ENCODE data around the gene TNK2. TPM values are rescaled to one million over a fixed set of nuclear protein-coding genes. Genes with fewer than 3 reads are reported as not detected.

Gene TNK2
- polyA plus RNA-seq, 2 of the 4 experiments (the other 2 are of a cell fraction) = 2.2 to 12.5 TPM

DNA sequence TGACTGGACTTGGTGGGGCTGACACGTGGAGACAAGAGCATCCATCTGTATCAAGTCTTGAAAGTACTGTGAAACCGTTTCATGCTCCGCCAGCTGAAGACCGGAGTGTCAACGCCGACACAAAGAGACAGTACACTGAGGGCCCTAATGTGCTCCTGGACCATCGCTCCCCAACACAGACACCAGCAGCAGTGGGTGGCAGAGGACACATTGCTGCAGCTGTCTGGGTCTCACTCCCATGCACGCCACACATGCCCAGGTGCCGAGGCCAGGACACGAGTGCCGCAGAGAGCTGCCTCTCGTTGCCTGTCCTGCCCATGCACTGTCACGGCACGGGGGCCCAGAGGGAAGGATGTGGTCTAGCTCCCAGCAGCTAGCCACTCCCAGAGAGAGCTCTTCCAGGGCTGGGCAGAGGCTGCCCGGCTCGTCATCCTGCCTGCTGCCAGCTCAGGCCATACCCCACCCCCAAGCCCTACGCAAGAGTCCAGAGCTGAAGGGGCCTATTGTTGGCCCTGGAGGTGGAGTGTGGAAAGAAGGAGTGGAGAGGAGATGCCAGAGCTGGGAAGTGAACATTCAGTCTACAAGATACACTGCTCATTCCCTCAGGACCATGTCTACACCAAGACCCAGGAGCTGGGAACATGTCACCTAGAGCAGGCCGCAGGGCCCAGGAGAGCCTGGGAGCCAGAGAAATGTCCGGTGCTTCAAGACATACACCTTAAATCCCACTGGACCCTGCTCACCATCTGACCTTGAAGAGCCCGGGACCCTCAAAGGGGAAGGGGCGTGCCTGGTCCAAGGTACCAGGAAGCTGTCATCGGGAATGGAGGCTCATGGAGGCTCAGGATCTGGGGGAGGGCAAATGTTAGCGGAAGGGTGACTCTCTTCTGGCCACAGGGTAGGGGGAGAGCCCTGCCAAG, 7.7 kb downstream of the TNK2 start:
- Histone ChIP-seq H3K4me3 (no peak overlapping the region), H3K27ac (no peak overlapping the region), H3K9me3 (no peaks in the 10 kb centered on the region), H3K4me1 (peaks cover 20% of the 10 kb centered on the region), H3K4me2 (no peak overlapping the region)
- DNase-seq (ENCODE audit: low read depth in 1 of 2, low spot score in 1 of 2) (no peak), FAIRE-seq (no peak), ATAC-seq (no peak)
- CTCF ChIA-PET = interaction anchor here (0.8 to 15.1 kb wide), 4 partner anchors 15 to 42 kb away, joined by 3 to 207 read pairs (median 8); no protein-coding TSS in a partner anchor
- TF ChIP-seq MYC (IDR thresholded peaks at IDR 0.05; ENCODE audit: borderline replicate concordance, low read length) = no peak
- TF ChIP-seq ZC3H11A (IDR thresholded peaks at IDR 0.05) = no peak
- no peak for TF ChIP-seq CEBPB (IDR thresholded peaks at IDR 0.05)
- no peak for TF ChIP-seq BHLHE40 (IDR thresholded peaks at IDR 0.05; ENCODE audit: low read depth, low read length)
- TF ChIP-seq JUNB (IDR thresholded peaks at IDR 0.05) = no peak
- TF ChIP-seq, protein P1, sequence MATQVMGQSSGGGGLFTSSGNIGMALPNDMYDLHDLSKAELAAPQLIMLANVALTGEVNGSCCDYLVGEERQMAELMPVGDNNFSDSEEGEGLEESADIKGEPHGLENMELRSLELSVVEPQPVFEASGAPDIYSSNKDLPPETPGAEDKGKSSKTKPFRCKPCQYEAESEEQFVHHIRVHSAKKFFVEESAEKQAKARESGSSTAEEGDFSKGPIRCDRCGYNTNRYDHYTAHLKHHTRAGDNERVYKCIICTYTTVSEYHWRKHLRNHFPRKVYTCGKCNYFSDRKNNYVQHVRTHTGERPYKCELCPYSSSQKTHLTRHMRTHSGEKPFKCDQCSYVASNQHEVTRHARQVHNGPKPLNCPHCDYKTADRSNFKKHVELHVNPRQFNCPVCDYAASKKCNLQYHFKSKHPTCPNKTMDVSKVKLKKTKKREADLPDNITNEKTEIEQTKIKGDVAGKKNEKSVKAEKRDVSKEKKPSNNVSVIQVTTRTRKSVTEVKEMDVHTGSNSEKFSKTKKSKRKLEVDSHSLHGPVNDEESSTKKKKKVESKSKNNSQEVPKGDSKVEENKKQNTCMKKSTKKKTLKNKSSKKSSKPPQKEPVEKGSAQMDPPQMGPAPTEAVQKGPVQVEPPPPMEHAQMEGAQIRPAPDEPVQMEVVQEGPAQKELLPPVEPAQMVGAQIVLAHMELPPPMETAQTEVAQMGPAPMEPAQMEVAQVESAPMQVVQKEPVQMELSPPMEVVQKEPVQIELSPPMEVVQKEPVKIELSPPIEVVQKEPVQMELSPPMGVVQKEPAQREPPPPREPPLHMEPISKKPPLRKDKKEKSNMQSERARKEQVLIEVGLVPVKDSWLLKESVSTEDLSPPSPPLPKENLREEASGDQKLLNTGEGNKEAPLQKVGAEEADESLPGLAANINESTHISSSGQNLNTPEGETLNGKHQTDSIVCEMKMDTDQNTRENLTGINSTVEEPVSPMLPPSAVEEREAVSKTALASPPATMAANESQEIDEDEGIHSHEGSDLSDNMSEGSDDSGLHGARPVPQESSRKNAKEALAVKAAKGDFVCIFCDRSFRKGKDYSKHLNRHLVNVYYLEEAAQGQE (IDR thresholded peaks at IDR 0.05) = no peak
- TF ChIP-seq MAZ (IDR thresholded peaks at IDR 0.05; ENCODE audit: borderline replicate concordance, low read depth, low read length) = no peak
- TF ChIP-seq NPAS2 (CRISPR knock-in tag; IDR thresholded peaks at IDR 0.05; ENCODE audit: borderline replicate concordance) = no peak
- POLR2A ChIA-PET = no interaction called here
- 88% methylated on average over 13 of the region's 23 CpGs for WGBS (ENCODE audit: missing lambda C conversion rate)

DNA sequence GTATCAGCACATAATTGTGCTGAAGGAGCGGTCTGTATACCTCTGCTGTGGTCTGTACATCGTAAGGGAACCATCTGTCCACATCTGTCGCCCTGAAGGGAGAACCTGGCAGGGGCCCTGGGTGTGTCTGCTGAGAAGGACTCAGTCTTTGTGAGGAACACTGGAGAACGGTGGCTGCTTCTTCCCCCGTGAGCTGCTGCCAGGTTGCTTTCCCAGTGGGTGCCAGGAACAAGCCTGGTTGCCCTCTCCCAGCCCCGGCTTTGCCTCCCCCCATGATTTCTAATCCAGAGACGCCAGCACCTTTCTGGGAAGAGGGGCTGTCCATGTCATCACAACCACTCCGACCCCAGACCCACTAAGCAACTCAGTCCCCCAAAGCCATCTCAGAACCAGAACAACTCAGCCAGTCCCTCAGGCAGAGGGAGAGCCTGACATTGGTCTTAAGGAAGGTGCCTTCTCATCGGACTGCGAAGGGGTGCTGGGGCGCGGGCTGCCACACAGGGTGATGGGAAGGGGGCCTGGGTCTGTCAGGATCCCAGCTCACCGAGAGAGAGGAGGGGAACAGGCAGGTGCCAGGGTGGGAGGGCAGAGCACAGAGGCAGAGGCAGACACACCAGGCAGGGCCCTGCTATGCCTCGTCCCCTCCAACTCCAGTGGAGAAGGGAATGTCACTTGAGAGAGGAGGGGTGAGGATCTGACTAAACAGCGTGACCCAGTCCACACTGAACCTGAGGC, 8.5 kb downstream of the TNK2 start:
- 85% methylated on average over 15 of the region's 15 CpGs for WGBS (ENCODE audit: missing lambda C conversion rate)
- CTCF ChIA-PET = interaction anchor here (1.0 to 15.1 kb wide), 2 partner anchors 16 to 38 kb away, joined by 5 to 207 read pairs; no protein-coding TSS in a partner anchor

DNA sequence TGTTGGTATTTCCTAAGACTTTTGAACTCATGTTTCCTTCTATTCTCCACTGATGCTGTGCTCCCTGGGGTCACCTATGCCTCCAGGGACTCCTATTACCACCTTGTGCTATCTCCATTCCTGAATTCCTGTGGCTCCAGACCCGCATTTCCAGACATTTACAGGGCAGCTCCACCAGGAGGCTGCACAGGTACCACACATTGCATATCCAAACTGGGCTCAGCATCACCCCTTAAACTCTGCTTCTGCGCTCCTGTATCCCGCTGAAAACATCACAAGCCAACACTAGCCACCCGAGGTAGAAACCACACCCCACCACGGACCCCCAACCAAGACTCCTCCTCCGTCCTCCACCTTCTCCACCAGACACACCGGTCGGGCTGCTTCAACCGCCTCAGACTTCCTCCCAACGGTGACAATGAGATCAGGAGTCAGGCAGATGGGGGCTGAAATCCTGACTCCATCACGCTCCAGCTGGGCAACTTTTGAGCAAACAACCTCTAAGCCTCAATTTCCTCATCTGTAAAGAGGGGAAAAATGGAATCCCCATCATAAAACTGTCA, 10.4 kb downstream of the TNK2 start:
- Histone ChIP-seq H3K27ac (peak overlapping the region in 1 of 2 experiments; percentile 96; a peak in 3 of 6 replicates), H3K4me1 (peaks cover 18% of the 10 kb centered on the region), H3K9me3 (no peaks in the 10 kb centered on the region), H3K4me3 (no peak overlapping the region), H3K4me2 (no peak overlapping the region)
- FAIRE-seq = no peak
- ATAC-seq = no peak
- no peak for DNase-seq (ENCODE audit: low read depth in 1 of 2, low spot score in 1 of 2)
- POLR2A ChIA-PET = no interaction called here
- WGBS (ENCODE audit: missing lambda C conversion rate) = 68% methylated on average over 11 of the region's 11 CpGs
- CTCF ChIA-PET = interaction anchor here (5.7 to 15.1 kb wide), 4 partner anchors 9 to 43 kb away, joined by 54 to 207 read pairs (median 170); partner anchors contain the start of gene TNK2
- TF ChIP-seq KDM1A (IDR thresholded peaks at IDR 0.05; ENCODE audit: low read depth) = no peak
- no peak for TF ChIP-seq RFX5 (IDR thresholded peaks at IDR 0.05)
- no peak for TF ChIP-seq POLR2A (IDR thresholded peaks at IDR 0.05; ENCODE audit: low read length)
- TF ChIP-seq, protein P2, sequence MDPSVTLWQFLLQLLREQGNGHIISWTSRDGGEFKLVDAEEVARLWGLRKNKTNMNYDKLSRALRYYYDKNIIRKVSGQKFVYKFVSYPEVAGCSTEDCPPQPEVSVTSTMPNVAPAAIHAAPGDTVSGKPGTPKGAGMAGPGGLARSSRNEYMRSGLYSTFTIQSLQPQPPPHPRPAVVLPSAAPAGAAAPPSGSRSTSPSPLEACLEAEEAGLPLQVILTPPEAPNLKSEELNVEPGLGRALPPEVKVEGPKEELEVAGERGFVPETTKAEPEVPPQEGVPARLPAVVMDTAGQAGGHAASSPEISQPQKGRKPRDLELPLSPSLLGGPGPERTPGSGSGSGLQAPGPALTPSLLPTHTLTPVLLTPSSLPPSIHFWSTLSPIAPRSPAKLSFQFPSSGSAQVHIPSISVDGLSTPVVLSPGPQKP (IDR thresholded peaks at IDR 0.05; ENCODE audit: low read depth, low read length) = no peak
- TF ChIP-seq RNF2 (IDR thresholded peaks at IDR 0.05; ENCODE audit: borderline replicate concordance, low read depth) = no peak
- no peak for TF ChIP-seq CBX2 (IDR thresholded peaks at IDR 0.05; ENCODE audit: borderline replicate concordance, low read depth)
- TF ChIP-seq HEYL (CRISPR knock-in tag; IDR thresholded peaks at IDR 0.05) = no peak
- TF ChIP-seq HOXB5 (CRISPR knock-in tag; IDR thresholded peaks at IDR 0.05) = no peak
- TF ChIP-seq ZNF302 (CRISPR knock-in tag; IDR thresholded peaks at IDR 0.05) = no peak
- TF ChIP-seq, protein P1 (IDR thresholded peaks at IDR 0.05) = no peak

More for the DNA sequence above, 8.5 kb downstream of the TNK2 start:
- POLR2A ChIA-PET = no interaction called here
- no peak overlapping the region for H3K4me3 ChIP-seq
- no peaks in the 10 kb centered on the region for H3K9me3 ChIP-seq
- H3K27ac ChIP-seq = no peak overlapping the region
- no peak for ATAC-seq
- peaks cover 18% of the 10 kb centered on the region for H3K4me1 ChIP-seq
- DNase-seq (ENCODE audit: low read depth in 1 of 2, low spot score in 1 of 2) = no peak
- no peak overlapping the region for H3K4me2 ChIP-seq
- TF ChIP-seq MYC (IDR thresholded peaks at IDR 0.05; ENCODE audit: borderline replicate concordance, low read length) (no peak), RFX5 (IDR thresholded peaks at IDR 0.05) (no peak), BHLHE40 (IDR thresholded peaks at IDR 0.05; ENCODE audit: low read depth, low read length) (no peak), ZFP36 (IDR thresholded peaks at IDR 0.05; ENCODE audit: borderline replicate concordance, partially characterized antibody) (no peak), SREBF2 (IDR thresholded peaks at IDR 0.05) (no peak)
- TF ChIP-seq, protein P2 (IDR thresholded peaks at IDR 0.05; ENCODE audit: low read depth, low read length) = no peak
- FAIRE-seq = no peak
